Heart left ventricle (tissue), 16 donors: ENCODE measurements around the gene FMN2. TPM values are rescaled to one million over a fixed set of nuclear protein-coding genes. Genes with fewer than 3 reads are reported as not detected.
"Not testable (repeated sequence)": the region's sequence is repeated elsewhere in the genome, so short reads cannot be mapped to it uniquely, and the experiment has no call there.

Source experiments
- ATAC-seq, 4 donors: fragments of 200-7000 bp; cut with Tn5 transposase; one replicate each; pipeline ENCODE4 v1.9.1; 2020 to 2022; ENCODE audit warnings: moderate library complexity in 4 of 4, mild to moderate bottlenecking in 3 of 4, moderate number of reproducible peaks in 1 of 4
- DNase-seq, 5 donors: peaks; one replicate each; pipeline ENCODE4 v3.0.0-alpha.2; 2020
- H3K27ac ChIP-seq, 12 donors: fragments of 200-600 bp; sonication (generic) in 4 of 12; one replicate each; pipeline versions ENCODE4 v1.5.0 to v1.8.0; 2016 to 2022; ENCODE audit warnings: mild to moderate bottlenecking in 2 of 12
- H3K27me3 ChIP-seq, 9 donors: fragments of 200-600 bp; sonication (generic) in 2 of 9; one replicate each; pipeline versions ENCODE4 v1.5.1 to v1.8.0; 2016 to 2022; ENCODE audit warnings: mild to moderate bottlenecking in 3 of 9
- H3K36me3 ChIP-seq, 9 donors: fragments of 200-600 bp; sonication (generic) in 2 of 9; one replicate each; pipeline versions ENCODE4 v1.5.0 to v1.8.0; 2018 to 2022; ENCODE audit warnings: mild to moderate bottlenecking in 2 of 9
- H3K4me1 ChIP-seq, 12 donors: fragments of 200-600 bp; sonication (generic) in 4 of 12; one replicate each; pipeline versions ENCODE4 v1.5.0 to v1.8.0; 2016 to 2022; ENCODE audit warnings: mild to moderate bottlenecking in 3 of 12
- H3K4me3 ChIP-seq, 12 donors: fragments of 200-600 bp; sonication (generic) in 4 of 12; one replicate each; pipeline versions ENCODE4 v1.5.0 to v1.8.0; 2017 to 2022; ENCODE audit warnings: mild to moderate bottlenecking in 9 of 12, moderate library complexity in 4 of 12
- H3K9me3 ChIP-seq, 12 donors: fragments of 200-600 bp; sonication (generic) in 4 of 12; one replicate each; pipeline versions ENCODE4 v1.5.0 to v1.8.0; 2016 to 2022; ENCODE audit warnings: mild to moderate bottlenecking in 1 of 12
- CTCF ChIP-seq, 12 donors: fragments of 200-600 bp; sonication (generic) in 4 of 12; IDR thresholded peaks; one replicate each; pipeline versions ENCODE4 v1.5.0 to v1.8.0; 2018 to 2022; ENCODE audit warnings: antibody characterized with exemption in 12 of 12, mild to moderate bottlenecking in 5 of 12
- POLR2A ChIP-seq, 2 donors: fragments of 450-650 bp; IDR thresholded peaks; one replicate each; pipeline ENCODE4 v1.6.1; 2017; ENCODE audit warnings: antibody characterized with exemption in 2 of 2, mild to moderate bottlenecking in 2 of 2, moderate library complexity in 2 of 2
- WGBS, 4 donors: extraction: QIAGEN DNeasy Blood & Tissue Kit in 2 of 4; methylation state at CpG; one replicate each; pipeline versions ENCODE4 v1.1.5 to v1.1.7; 2013 to 2018; 5-methylcytosine and 5-hydroxymethylcytosine counted together
- intact Hi-C, 10 donors: fragments of 100-400 bp; cut with DNase I; formaldehyde crosslinking; loops; one replicate each; pipeline versions ENCODE4 v1.11.1 to v1.14.2; 2022
- polyA plus RNA-seq, 2 donors: library from polyadenylated mRNA; stranded (reverse); fragments of 200-250 nt; gene quantifications; one replicate each; pipeline ENCODE4 v1.2.3, GENCODE V29; 2013
- total RNA-seq, 9 donors: library from RNA; depleted of rRNA in 2 of 9; stranded (reverse); fragments of >200 nt in 2 of 9; fragmentation: NEBNext Ultra II Directional in 3 of 9; extraction: Animal tissue kit (Norgen Biotek cat#: 25700) in 3 of 9; gene quantifications; one replicate each; pipeline versions ENCODE4 v1.1.0 to v1.2.4, GENCODE V29; 2016 to 2023
- donor health status: ischemic (EF 13 %, LVEDD 7.1; RV severe dilation, severe dysfunction).
- donor health status: healthy with polysubstance abuse.
- donor health status: DM: no; HTN: yes; CAD: no.
- donor health status: DM: no; HTN: no; CAD: no.
- donor health status: ischemic (EF 25% LVEDD 6.9; RV normal size, moderate dysfunction).
- donor health status: ischemic (EF 25% LVEDD 5.7; RV mildly dilated, moderate dysfunction).
- donor health status: healthy.
- donor health status: DM: yes; HTN: yes; CAD: no.
- donor health status: ischemic (EF 35%, LVEDD 5.7; RV mildly dilated, moderate dysfunction).
- donor health status: nonischemic (EF 11% LVEDD 7.7; RV severe dilation, severe dysfunction).
- donor health status: DM: yes; HTN: yes; CAD: no.
- donor health status: PGD.
- donor health status: ischemic (EF 29% LVEDD 5.4; RV normal size, mild dysfunction).
- donor health status: nonischemic (EF 23%, LVEDD 6.1; RV moderate dilation, normal function).

The FMN2 gene
- total and polyA plus RNA-seq, 11 donors = 0.11 to 1.9 (median 0.31) TPM; not detected in 8

GRCh38 chr1:240413732-240414131 is 322.0 kb downstream of the FMN2 start:
- DNase-seq = no peak
- H3K4me3 ChIP-seq = no peak overlapping the region
- TF ChIP-seq CTCF (IDR thresholded peaks at IDR 0.05) (no peak), POLR2A (IDR thresholded peaks at IDR 0.05) (no peak)
- intact Hi-C loops = no loop called here
- no peak overlapping the region for H3K27ac ChIP-seq
- WGBS, 4 donors = 65 to 73% (median 71%) methylated on average over 5 of the region's 5 CpGs
- H3K9me3 ChIP-seq = peaks cover 0 to 5% (median 0%) of the 10 kb centered on the region in 12 donors
- H3K36me3 ChIP-seq = no peaks in the 10 kb centered on the region
- H3K4me1 ChIP-seq = no peaks in the 10 kb centered on the region
- no peak for ATAC-seq
- H3K27me3 ChIP-seq = no peaks in the 10 kb centered on the region

GRCh38 chr1:240414237-240414636 is 322.6 kb downstream of the FMN2 start:
- DNase-seq (no peak), ATAC-seq (no peak)
- no peaks in the 10 kb centered on the region for H3K36me3 ChIP-seq
- 81 to 92% (median 86%) methylated on average over 6 of the region's 6 CpGs for WGBS, 4 donors
- H3K27me3 ChIP-seq = no peaks in the 10 kb centered on the region
- peaks cover 0 to 5% (median 0%) of the 10 kb centered on the region in 12 donors for H3K9me3 ChIP-seq
- no peaks in the 10 kb centered on the region for H3K4me1 ChIP-seq
- no peak overlapping the region for H3K27ac ChIP-seq
- intact Hi-C loops = no loop called here
- no peak overlapping the region for H3K4me3 ChIP-seq
- TF ChIP-seq CTCF (IDR thresholded peaks at IDR 0.05) = no peak
- TF ChIP-seq POLR2A (IDR thresholded peaks at IDR 0.05) = no peak

GRCh38 chr1:240415011-240415410 is 323.3 kb downstream of the FMN2 start:
- WGBS, 4 donors = 80 to 92% (median 84%) methylated on average over 1 of the region's 1 CpG
- H3K4me3 ChIP-seq, ATAC-seq, H3K4me1 ChIP-seq, H3K9me3 ChIP-seq, H3K27me3 ChIP-seq, DNase-seq, H3K36me3 ChIP-seq, intact Hi-C loops, H3K27ac ChIP-seq: not testable (repeated sequence)

- Histone ChIP-seq H3K27me3 (no peaks in the 10 kb centered on the region), H3K4me3 (no peak overlapping the region), H3K27ac (no peak overlapping the region), H3K9me3 (peaks cover 0 to 5% (median 0%) of the 10 kb centered on the region in 12 donors), H3K36me3 (no peaks in the 10 kb centered on the region), H3K4me1 (no peaks in the 10 kb centered on the region)
- WGBS, 4 donors = 54 to 59% (median 59%) methylated on average over 4 of the region's 4 CpGs
- no peak for ATAC-seq
- no peak for DNase-seq
- intact Hi-C loops = no loop called here
- TF ChIP-seq CTCF (IDR thresholded peaks at IDR 0.05) = no peak
- TF ChIP-seq POLR2A (IDR thresholded peaks at IDR 0.05) = no peak
Measured at GRCh38 chr1:240415532-240415931, 323.8 kb downstream of the FMN2 start.

GRCh38 chr1:240417317-240417716 is 325.6 kb downstream of the FMN2 start:
- no peak for DNase-seq
- Histone ChIP-seq H3K4me1 (no peaks in the 10 kb centered on the region), H3K27me3 (no peaks in the 10 kb centered on the region), H3K4me3 (no peak overlapping the region), H3K27ac (no peak overlapping the region), H3K9me3 (peaks cover 0 to 5% (median 0%) of the 10 kb centered on the region in 12 donors), H3K36me3 (no peaks in the 10 kb centered on the region)
- no peak for ATAC-seq
- intact Hi-C loops = no loop called here
- no peak for TF ChIP-seq CTCF (IDR thresholded peaks at IDR 0.05)
- no peak for TF ChIP-seq POLR2A (IDR thresholded peaks at IDR 0.05)
- WGBS, 4 donors = 43 to 68% (median 56%) methylated on average over 2 of the region's 2 CpGs
